GM18499 (cell line): ENCODE data around the gene ARID2.

Source experiments
- ATAC-seq: cut with Tn5 transposase; IDR thresholded peaks from one replicate; pipeline ENCODE4 v1.9.1; 2021; ENCODE audit warnings: moderate number of reproducible peaks; ENCODE audit not compliant: insufficient read depth, unreplicated experiment

Gene ARID2

DNA sequence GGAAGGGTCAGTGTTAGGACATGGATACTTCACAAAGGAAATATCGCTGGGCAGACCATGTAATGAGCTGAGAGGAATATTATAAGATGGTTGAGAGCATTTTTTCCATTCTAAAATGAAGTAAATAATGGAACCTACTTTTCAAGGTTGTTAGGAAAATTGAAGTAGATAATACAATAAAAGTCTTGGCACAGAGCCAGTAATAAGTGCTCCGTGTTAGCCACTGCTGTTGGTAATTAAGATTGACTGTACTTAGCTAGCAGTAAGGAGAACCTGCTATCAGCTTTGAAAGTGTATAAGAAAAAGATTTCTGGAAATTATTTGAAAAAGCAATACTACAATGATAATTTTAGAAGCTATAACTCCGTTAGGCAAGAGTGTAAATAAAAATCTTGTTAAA, 183.3 kb downstream of the ARID2 start:
- no peak for ATAC-seq

DNA sequence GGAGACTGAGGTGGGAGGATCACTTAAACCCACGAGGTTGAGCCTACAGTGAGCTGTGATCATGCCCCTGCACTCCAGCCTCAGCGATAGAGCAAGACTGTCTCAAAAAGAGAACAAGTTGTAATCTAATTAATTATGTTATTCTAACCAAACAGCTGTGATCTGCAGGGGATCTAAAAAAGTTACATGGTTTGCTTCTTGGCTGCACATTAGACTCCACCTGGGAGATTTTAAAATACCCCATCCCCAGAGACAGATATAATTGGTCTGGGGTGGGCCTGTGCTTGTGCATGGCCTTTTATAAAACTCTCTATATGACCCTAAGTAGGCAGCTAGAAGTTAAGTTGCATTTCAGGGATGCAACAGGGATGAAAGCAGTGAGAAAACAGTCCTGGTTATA, 184.1 kb downstream of the ARID2 start:
- no peak for ATAC-seq

GRCh38 chr12:45914090-45914489, 184.6 kb downstream of the ARID2 start:
- no peak for ATAC-seq

GRCh38 chr12:45915405-45915804, 185.9 kb downstream of the ARID2 start:
- no peak for ATAC-seq

GRCh38 chr12:45918818-45919217, 189.3 kb downstream of the ARID2 start:
- ATAC-seq = no peak

GRCh38 chr12:45928309-45928708, 198.8 kb downstream of the ARID2 start:
- ATAC-seq = no peak

DNA sequence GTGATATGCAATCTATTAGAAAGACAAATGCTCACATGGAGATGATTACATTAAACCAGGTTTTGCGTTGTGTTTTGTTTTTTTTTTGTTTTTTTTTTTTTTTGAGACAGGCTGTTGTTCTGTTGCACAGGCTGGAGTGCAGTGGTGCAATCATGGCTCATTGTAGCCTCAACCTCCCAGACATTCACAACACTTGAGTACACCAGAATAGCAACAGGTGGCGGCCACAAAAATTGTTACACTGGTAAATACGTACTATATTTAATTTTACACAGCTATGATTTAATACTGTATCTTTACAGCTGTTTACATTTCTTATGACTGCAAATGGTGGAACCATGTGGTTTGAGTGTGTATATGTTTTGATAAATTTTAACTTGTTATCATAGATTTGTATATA, 200.9 kb downstream of the ARID2 start:
- no peak for ATAC-seq

GRCh38 chr12:45933504-45933903, 204.0 kb downstream of the ARID2 start:
- no peak for ATAC-seq

DNA sequence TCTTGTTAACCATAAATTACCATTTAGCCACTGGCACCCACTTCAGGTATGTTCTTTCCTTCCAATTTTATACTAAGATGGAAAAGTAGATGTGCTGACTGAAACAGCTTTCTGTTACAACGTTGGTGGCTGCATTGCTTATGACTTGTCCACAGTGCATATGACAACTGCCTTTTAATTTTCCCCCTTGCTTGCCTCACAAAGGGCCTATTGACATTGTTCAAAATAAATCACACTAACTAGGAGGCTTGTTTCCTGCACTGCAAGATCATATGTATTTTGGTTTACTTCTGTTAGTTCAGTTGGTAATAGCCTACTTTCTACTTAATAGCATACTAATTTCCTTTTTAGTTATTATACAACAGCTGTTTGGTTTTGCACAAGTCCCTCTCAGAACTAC, 205.4 kb downstream of the ARID2 start:
- ATAC-seq = no peak

GRCh38 chr12:45938566-45938965, 209.1 kb downstream of the ARID2 start:
- ATAC-seq = no peak

DNA sequence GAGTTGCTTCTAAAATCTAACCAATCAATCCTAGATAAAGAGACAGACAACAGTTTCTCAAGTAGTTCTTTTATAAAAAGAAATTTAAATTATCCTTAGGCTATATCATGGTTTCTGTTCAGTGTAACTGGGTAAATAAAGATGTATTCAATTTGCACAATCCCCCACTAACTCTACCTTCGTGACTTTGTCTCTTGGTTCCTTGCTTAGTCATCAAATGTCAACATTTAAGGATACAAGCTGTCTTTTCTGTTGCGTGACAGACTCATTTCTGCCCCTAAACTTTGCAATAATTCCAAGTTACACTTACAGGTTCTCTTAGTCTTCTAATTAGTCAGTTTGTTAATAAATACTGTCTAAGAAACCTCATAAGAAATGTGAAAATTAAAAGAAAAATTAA, 210.3 kb downstream of the ARID2 start:
- no peak for ATAC-seq

DNA sequence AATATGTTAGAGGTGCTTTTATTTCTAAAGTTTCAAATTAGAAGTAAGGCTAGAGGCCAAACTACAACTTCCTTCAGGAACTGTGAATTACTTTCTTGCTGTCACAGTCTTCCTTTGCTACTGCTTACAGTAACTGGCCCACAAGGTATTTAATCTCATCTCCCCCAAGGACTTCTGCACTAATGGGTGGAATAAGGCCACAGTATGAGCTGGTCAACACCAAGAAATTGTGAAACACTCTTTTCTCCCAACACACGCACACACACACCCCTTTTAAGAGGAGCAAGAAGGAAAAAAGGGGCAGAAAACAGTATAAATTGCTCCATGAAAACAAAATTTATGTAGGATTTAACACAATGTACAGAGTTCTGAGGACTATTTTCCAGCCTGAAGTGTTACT, 215.3 kb downstream of the ARID2 start:
- ATAC-seq = no peak

- no peak for ATAC-seq
These were observed 216.9 kb downstream of the ARID2 start for GRCh38 chr12:45946435-45946834.

DNA sequence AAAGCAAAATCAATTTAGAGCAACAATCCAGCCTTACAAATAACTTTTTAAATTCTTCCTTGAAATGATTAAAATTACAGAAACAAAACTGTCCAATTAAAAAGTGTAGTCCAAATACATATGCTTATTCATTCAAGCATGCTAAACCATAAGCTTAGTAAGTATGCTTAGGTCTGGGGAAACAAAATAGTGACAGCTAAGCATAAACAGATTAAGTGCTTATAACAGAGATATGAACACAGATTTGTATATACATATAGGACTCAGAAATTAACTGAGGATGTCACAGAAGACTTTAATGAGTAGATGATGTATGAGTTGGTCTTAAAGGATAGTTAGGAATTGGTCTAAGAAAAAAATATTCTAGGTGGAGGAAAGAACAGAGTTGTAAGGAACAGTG, 219.0 kb downstream of the ARID2 start:
- no peak for ATAC-seq
